GM18505 (cell line): ENCODE results near the gene ARHGAP30.
A peak's percentile ranks its signal among the peaks of the same experiment; 100 is the strongest.

Source experiments
- ATAC-seq: cut with Tn5 transposase; IDR thresholded peaks from one replicate; pipeline ENCODE4 v1.9.1; 2021; ENCODE audit not compliant: unreplicated experiment
- POLR2A ChIP-seq: IDR thresholded peaks from 4 replicates; pipeline ENCODE4 v1.6.1; 2011; ENCODE audit warnings: borderline replicate concordance; ENCODE audit not compliant: insufficient read depth, insufficient read length; ENCODE audit errors: extremely low read depth

Gene ARHGAP30

GRCh38 chr1:161047436-161048420, 22.0 kb downstream of the ARHGAP30 start:
- ATAC-seq: no peak
- peak; percentile 42 for TF ChIP-seq POLR2A

GRCh38 chr1:161046605-161047228, 23.0 kb downstream of the ARHGAP30 start:
- no peak for TF ChIP-seq POLR2A
- ATAC-seq: peak; percentile 37

- TF ChIP-seq POLR2A: peak; percentile 88
- peak; percentile 54 for ATAC-seq
Observed at GRCh38 chr1:161045736-161046604, 23.7 kb downstream of the ARHGAP30 start, which contains the start of gene USF1. Gene USF1 (minus strand): TSS chr1:161045977. CDS start chr1:161043275, 2,702 bp downstream.

GRCh38 chr1:161044908-161045735, 24.6 kb downstream of the ARHGAP30 start:
- ATAC-seq: peak; percentile 33

GRCh38 chr1:161044535-161044907, 25.2 kb downstream of the ARHGAP30 start:
- no peak for TF ChIP-seq POLR2A
- peak; percentile 1 for ATAC-seq

More at GRCh38 chr1:161044908-161045735, 24.6 kb downstream of the ARHGAP30 start:
- TF ChIP-seq POLR2A: peak; percentile 69

GRCh38 chr1:161039546-161039945, 30.1 kb downstream of the ARHGAP30 start:
- no peak for ATAC-seq
- TF ChIP-seq POLR2A: no peak

GRCh38 chr1:161039154-161039545, 30.5 kb downstream of the ARHGAP30 start:
- TF ChIP-seq POLR2A: no peak
- ATAC-seq: no peak

- peak; percentile 75 for ATAC-seq
- peak; percentile 77 for TF ChIP-seq POLR2A
Observed at GRCh38 chr1:161038523-161039153, 31.1 kb downstream of the ARHGAP30 start, which contains the start of gene TSTD1. Gene TSTD1 (minus strand): TSS chr1:161038964. CDS start chr1:161038889, 75 bp downstream.

- no peak for ATAC-seq
- TF ChIP-seq POLR2A: no peak
Observed at GRCh38 chr1:161037661-161038522, 31.8 kb downstream of the ARHGAP30 start.

- no peak for ATAC-seq
- no peak for TF ChIP-seq POLR2A
Observed at GRCh38 chr1:161033751-161034150, 35.9 kb downstream of the ARHGAP30 start.

GRCh38 chr1:161032409-161032808, 37.3 kb downstream of the ARHGAP30 start:
- TF ChIP-seq POLR2A: no peak
- ATAC-seq: no peak
